ENCODE measurements around the gene RNF152. TPM values are rescaled to one million over a fixed set of nuclear protein-coding genes. Genes with fewer than 3 reads are reported as not detected.

The RNF152 gene
- total RNA-seq, 2 donors from 2014 or later: 90.8 to 119 TPM

GRCh38 chr18:61887838-61888237 is 5.0 kb downstream of the RNF152 start:
- no peak overlapping the region for H3K9ac ChIP-seq (ENCODE audit: extremely low read depth, low read length, poor library complexity, severe bottlenecking)
- no peak overlapping the region for H3K27ac ChIP-seq (ENCODE audit: low read depth, low read length)
- Mint-ChIP-seq H3K27ac (no peak overlapping the region), H3K9me3 (no peaks in the 10 kb centered on the region), H3K36me3 (ENCODE audit: low read depth) (peaks cover 82% of the 10 kb centered on the region), H3K4me3 (no peak overlapping the region), H3K4me1 (peaks cover 60% of the 10 kb centered on the region), H3K27me3 (ENCODE audit: insufficient read depth) (peaks cover 16% of the 10 kb centered on the region)
- 95 to 100% methylated on average over 3 to 6 of the region's 6 CpGs for WGBS, 2 experiments (ENCODE audit: insufficient coverage in 1 of 2, insufficient read length in 1 of 2)
- peaks cover 3% of the 10 kb centered on the region for H3K4me1 ChIP-seq (ENCODE audit: control insufficient read depth, insufficient read depth, low read length)
- no peak for DNase-seq
- TF ChIP-seq CTCF (conservative IDR thresholded peaks at IDR 0.05): no peak
- no peaks in the 10 kb centered on the region for H3K27me3 ChIP-seq (ENCODE audit: control insufficient read depth, insufficient read depth, low read length, poor library complexity, severe bottlenecking)
- peak overlapping the region; percentile 46 for H3K4me3 ChIP-seq (ENCODE audit: low read length)
- H3K36me3 ChIP-seq (ENCODE audit: control insufficient read depth, insufficient read depth, low read length): peaks cover 93% of the 10 kb centered on the region
- H3K9me3 ChIP-seq (ENCODE audit: control insufficient read depth, low read length): no peaks in the 10 kb centered on the region

GRCh38 chr18:61883547-61883946 is 9.3 kb downstream of the RNF152 start:
- TF ChIP-seq CTCF (conservative IDR thresholded peaks at IDR 0.05): no peak

GRCh38 chr18:61882296-61883004 is 10.4 kb downstream of the RNF152 start:
- Histone ChIP-seq H3K36me3 (ENCODE audit: control insufficient read depth, insufficient read depth, low read length) (peaks cover 92% of the 10 kb centered on the region), H3K27ac (ENCODE audit: low read depth, low read length) (no peak overlapping the region), H3K4me3 (ENCODE audit: low read length) (no peak overlapping the region), H3K9me3 (ENCODE audit: control insufficient read depth, low read length) (no peaks in the 10 kb centered on the region), H3K9ac (ENCODE audit: extremely low read depth, low read length, poor library complexity, severe bottlenecking) (no peak overlapping the region), H3K27me3 (ENCODE audit: control insufficient read depth, insufficient read depth, low read length, poor library complexity, severe bottlenecking) (no peaks in the 10 kb centered on the region), H3K4me1 (ENCODE audit: control insufficient read depth, insufficient read depth, low read length) (no peaks in the 10 kb centered on the region)
- no peaks in the 10 kb centered on the region for H3K9me3 Mint-ChIP-seq
- peaks cover 44% of the 10 kb centered on the region for H3K4me1 Mint-ChIP-seq
- DNase-seq: no peak
- 88% methylated on average over 2 to 4 of the region's 4 CpGs for WGBS, 2 experiments (ENCODE audit: insufficient coverage in 1 of 2, insufficient read length in 1 of 2)
- no peak for TF ChIP-seq CTCF (conservative IDR thresholded peaks at IDR 0.05)
- H3K36me3 Mint-ChIP-seq (ENCODE audit: low read depth): peaks cover 87% of the 10 kb centered on the region
- no peaks in the 10 kb centered on the region for H3K27me3 Mint-ChIP-seq (ENCODE audit: insufficient read depth)
- no peak overlapping the region for H3K4me3 Mint-ChIP-seq
- H3K27ac Mint-ChIP-seq: peak overlapping the region; percentile 65

More at GRCh38 chr18:61883547-61883946, 9.3 kb downstream of the RNF152 start:
- Mint-ChIP-seq H3K27ac (no peak overlapping the region), H3K4me3 (no peak overlapping the region), H3K9me3 (no peaks in the 10 kb centered on the region), H3K4me1 (peaks cover 48% of the 10 kb centered on the region), H3K27me3 (ENCODE audit: insufficient read depth) (no peaks in the 10 kb centered on the region), H3K36me3 (ENCODE audit: low read depth) (peaks cover 88% of the 10 kb centered on the region)
- H3K27me3 ChIP-seq (ENCODE audit: control insufficient read depth, insufficient read depth, low read length, poor library complexity, severe bottlenecking): no peaks in the 10 kb centered on the region
- H3K4me1 ChIP-seq (ENCODE audit: control insufficient read depth, insufficient read depth, low read length): no peaks in the 10 kb centered on the region
- no peak for DNase-seq
- H3K9me3 ChIP-seq (ENCODE audit: control insufficient read depth, low read length): no peaks in the 10 kb centered on the region
- WGBS, 2 experiments (ENCODE audit: insufficient coverage in 1 of 2, insufficient read length in 1 of 2): 80 to 94% methylated on average over 2 of the region's 2 CpGs
- H3K36me3 ChIP-seq (ENCODE audit: control insufficient read depth, insufficient read depth, low read length): peaks cover 92% of the 10 kb centered on the region
- no peak overlapping the region for H3K9ac ChIP-seq (ENCODE audit: extremely low read depth, low read length, poor library complexity, severe bottlenecking)
- H3K27ac ChIP-seq (ENCODE audit: low read depth, low read length): no peak overlapping the region
- H3K4me3 ChIP-seq (ENCODE audit: low read length): no peak overlapping the region
